Activated CD8-positive, alpha-beta T cell treated with anti-CD3 and anti-CD28 coated beads for 36 hours (primary cell): Measurements from ENCODE around the gene NARS2. TPM values are rescaled to one million over a fixed set of nuclear protein-coding genes. Genes with fewer than 3 reads are reported as not detected.

Source experiments
- ATAC-seq: fragments of 200-7000 bp; cut with Tn5 transposase; one replicate; pipeline ENCODE4 v1.10.0; 2021; ENCODE audit warnings: mild to moderate bottlenecking, moderate library complexity
- CTCF ChIA-PET: fragments of 350-600 bp; sonication (Branson Sonifier 250); formaldehyde crosslinking; loops from one replicate; lab custom pipeline; 2021; ENCODE audit warnings: antibody characterized with exemption; lab: Charles Lee
- POLR2A ChIA-PET: fragments of 350-600 bp; sonication (Branson Sonifier 250); formaldehyde crosslinking; loops from one replicate; lab custom pipeline; 2021; ENCODE audit warnings: antibody characterized with exemption; lab: Charles Lee
- DNase-seq: peaks from one replicate; pipeline ENCODE4 v3.0.0-alpha.2; 2020
- H3K27ac Mint-ChIP-seq: one replicate; pipeline ENCODE4 v1.8.0; 2021; ENCODE audit warnings: mild to moderate bottlenecking, mixed read lengths
- H3K27me3 Mint-ChIP-seq: one replicate; pipeline ENCODE4 v1.8.0; 2021; ENCODE audit warnings: mixed read lengths
- H3K36me3 Mint-ChIP-seq: one replicate; pipeline ENCODE4 v1.8.0; 2021; ENCODE audit warnings: low read depth, mixed read lengths
- H3K4me1 Mint-ChIP-seq: one replicate; pipeline ENCODE4 v1.8.0; 2021; ENCODE audit warnings: low read depth, mixed read lengths
- H3K4me3 Mint-ChIP-seq: one replicate; pipeline ENCODE4 v1.8.0; 2021; ENCODE audit warnings: mild to moderate bottlenecking, moderate library complexity, mixed read lengths
- H3K9me3 Mint-ChIP-seq: one replicate; pipeline ENCODE4 v1.8.0; 2021; ENCODE audit warnings: mixed read lengths
- intact Hi-C: fragments of 100-400 bp; cut with micrococcal nuclease; formaldehyde crosslinking; loops from one replicate; pipeline ENCODE4 v1.10.0; 2022
- total RNA-seq, 2 experiments: library from RNA; stranded (reverse); gene quantifications; one replicate each; pipeline ENCODE4 v1.2.3, GENCODE V29; 2021
- TF ChIP-seq, protein P1 (sequence below): fragments of 200-600 bp; IDR thresholded peaks from one replicate; pipeline ENCODE4 v1.8.0; 2022; ENCODE audit warnings: antibody characterized with exemption, mild to moderate bottlenecking

Gene NARS2
- total RNA-seq, 2 experiments from 2014 or later: 26.2 to 32.1 TPM

GRCh38 chr11:78577495-78577894 is 2.8 kb upstream of the NARS2 start:
- POLR2A ChIA-PET: no interaction called here
- H3K36me3 Mint-ChIP-seq: peaks cover 8% of the 10 kb centered on the region
- TF ChIP-seq, protein P1, sequence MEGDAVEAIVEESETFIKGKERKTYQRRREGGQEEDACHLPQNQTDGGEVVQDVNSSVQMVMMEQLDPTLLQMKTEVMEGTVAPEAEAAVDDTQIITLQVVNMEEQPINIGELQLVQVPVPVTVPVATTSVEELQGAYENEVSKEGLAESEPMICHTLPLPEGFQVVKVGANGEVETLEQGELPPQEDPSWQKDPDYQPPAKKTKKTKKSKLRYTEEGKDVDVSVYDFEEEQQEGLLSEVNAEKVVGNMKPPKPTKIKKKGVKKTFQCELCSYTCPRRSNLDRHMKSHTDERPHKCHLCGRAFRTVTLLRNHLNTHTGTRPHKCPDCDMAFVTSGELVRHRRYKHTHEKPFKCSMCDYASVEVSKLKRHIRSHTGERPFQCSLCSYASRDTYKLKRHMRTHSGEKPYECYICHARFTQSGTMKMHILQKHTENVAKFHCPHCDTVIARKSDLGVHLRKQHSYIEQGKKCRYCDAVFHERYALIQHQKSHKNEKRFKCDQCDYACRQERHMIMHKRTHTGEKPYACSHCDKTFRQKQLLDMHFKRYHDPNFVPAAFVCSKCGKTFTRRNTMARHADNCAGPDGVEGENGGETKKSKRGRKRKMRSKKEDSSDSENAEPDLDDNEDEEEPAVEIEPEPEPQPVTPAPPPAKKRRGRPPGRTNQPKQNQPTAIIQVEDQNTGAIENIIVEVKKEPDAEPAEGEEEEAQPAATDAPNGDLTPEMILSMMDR: no peak
- no peak overlapping the region for H3K4me3 Mint-ChIP-seq
- H3K27me3 Mint-ChIP-seq: peaks cover 3% of the 10 kb centered on the region
- CTCF ChIA-PET: interaction anchor here (6.1 kb wide), 1 partner anchor 12 kb away, joined by 72 read pairs; no protein-coding TSS in a partner anchor
- ATAC-seq (no peak), DNase-seq (no peak)
- no peak overlapping the region for H3K27ac Mint-ChIP-seq
- peaks cover 14% of the 10 kb centered on the region for H3K4me1 Mint-ChIP-seq
- H3K9me3 Mint-ChIP-seq: peaks cover 2% of the 10 kb centered on the region
- intact Hi-C loops: no loop called here

DNA sequence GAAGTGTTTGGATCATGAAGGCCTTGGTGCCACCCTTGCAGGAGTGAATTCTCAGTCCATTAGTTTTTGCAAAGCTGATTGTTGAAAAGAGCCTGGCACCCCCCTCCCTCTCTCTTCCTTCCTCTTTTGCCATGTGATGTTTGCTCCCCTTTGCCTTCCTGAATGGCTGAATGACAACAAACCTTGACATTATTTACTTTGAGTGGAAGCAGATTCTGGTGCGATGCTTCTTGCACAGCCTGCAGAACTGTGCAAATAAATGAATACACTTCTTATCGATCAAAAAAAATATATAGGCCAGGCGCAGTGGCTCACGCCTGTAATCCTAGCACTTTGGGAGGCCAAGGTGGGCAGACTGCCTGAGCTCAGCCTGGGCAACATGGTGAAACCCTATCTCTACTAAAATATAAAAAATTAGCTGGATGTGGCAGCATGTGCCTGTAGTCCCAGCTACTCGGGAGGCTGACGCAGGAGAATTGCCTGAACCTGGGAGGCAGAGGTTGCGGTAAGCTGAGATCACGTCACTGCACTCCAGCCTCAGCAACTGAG is 2.0 kb upstream of the NARS2 start:
- ATAC-seq (no peak), DNase-seq (no peak)
- ChIA-PET CTCF (interaction anchor here (1.1 to 6.1 kb wide), 2 partner anchors 12 to 139 kb away, joined by 4 to 72 read pairs; no protein-coding TSS in a partner anchor), POLR2A (no interaction called here)
- TF ChIP-seq, protein P1: no peak
- H3K4me3 Mint-ChIP-seq: no peak overlapping the region
- intact Hi-C loops: no loop called here
- peaks cover 19% of the 10 kb centered on the region for H3K4me1 Mint-ChIP-seq
- H3K9me3 Mint-ChIP-seq: no peaks in the 10 kb centered on the region
- H3K36me3 Mint-ChIP-seq: peaks cover 9% of the 10 kb centered on the region
- H3K27ac Mint-ChIP-seq: no peak overlapping the region
- peaks cover 3% of the 10 kb centered on the region for H3K27me3 Mint-ChIP-seq

DNA sequence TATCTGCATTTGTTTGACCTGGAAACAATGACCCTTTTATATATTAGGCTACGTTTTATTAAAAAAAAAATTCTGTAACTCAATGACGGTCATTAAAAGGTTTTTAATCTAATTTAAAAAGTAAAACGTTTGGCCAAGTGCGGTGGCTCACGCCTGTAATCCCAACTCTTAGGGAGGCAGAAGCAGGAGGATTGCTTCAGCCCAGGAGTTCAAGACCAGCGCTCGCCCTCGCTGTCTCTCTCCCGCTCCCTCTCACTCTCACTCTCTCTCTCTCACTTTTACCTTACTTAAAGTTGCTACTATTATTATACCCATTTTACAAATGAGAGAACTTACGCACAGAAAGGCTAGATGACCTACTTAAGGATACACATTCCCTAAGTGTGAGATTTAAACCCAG is 814 bp upstream of the NARS2 start:
- peaks cover 26% of the 10 kb centered on the region for H3K4me1 Mint-ChIP-seq
- TF ChIP-seq, protein P1: no peak
- ChIA-PET CTCF (interaction anchor here (1.1 to 6.1 kb wide), 4 partner anchors 10 to 140 kb away, joined by 4 to 72 read pairs (median 6); no protein-coding TSS in a partner anchor), POLR2A (interaction anchor here (1.6 kb wide), 1 partner anchor 11 kb away, joined by 4 read pairs; no protein-coding TSS in a partner anchor)
- intact Hi-C loops: no loop called here
- peak overlapping the region; percentile 98 for H3K4me3 Mint-ChIP-seq
- no peaks in the 10 kb centered on the region for H3K9me3 Mint-ChIP-seq
- no peak for DNase-seq
- no peak overlapping the region for H3K27ac Mint-ChIP-seq
- peaks cover 3% of the 10 kb centered on the region for H3K27me3 Mint-ChIP-seq
- peaks cover 20% of the 10 kb centered on the region for H3K36me3 Mint-ChIP-seq
- no peak for ATAC-seq

GRCh38 chr11:78573681-78574080 is 983 bp downstream of the NARS2 start:
- intact Hi-C loops: no loop called here
- H3K27ac Mint-ChIP-seq: peak overlapping the region; percentile 96
- peaks cover 27% of the 10 kb centered on the region for H3K36me3 Mint-ChIP-seq
- H3K4me3 Mint-ChIP-seq: peak overlapping the region; percentile 98
- H3K4me1 Mint-ChIP-seq: peaks cover 26% of the 10 kb centered on the region
- no peak for DNase-seq
- ChIA-PET POLR2A (interaction anchor here (1.6 kb wide), 1 partner anchor 9 kb away, joined by 4 read pairs; no protein-coding TSS in a partner anchor), CTCF (interaction anchor here (1.0 to 6.1 kb wide), 3 partner anchors 9 to 158 kb away, joined by 4 to 72 read pairs (median 4); no protein-coding TSS in a partner anchor)
- no peaks in the 10 kb centered on the region for H3K9me3 Mint-ChIP-seq
- no peak for ATAC-seq
- no peaks in the 10 kb centered on the region for H3K27me3 Mint-ChIP-seq
- TF ChIP-seq, protein P1: no peak

DNA sequence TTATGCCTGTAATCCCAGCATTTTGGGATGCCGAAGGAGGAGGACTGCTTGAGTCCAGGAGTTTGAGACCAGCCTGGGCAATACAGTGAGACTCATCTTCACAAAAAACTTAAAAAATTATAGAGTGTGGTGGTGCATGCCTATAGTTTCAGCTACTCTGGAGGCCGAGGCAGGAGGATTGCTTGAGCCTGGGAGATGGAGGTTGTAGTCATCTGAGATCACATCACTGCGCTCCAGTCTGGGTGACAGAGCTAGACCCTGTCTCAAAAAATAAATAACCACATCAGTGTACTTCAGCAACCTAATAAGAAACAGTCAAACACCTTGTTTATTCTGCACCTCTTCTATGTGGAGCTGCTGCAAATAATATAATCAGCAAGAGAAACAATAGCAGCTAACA is 1.4 kb downstream of the NARS2 start:
- no peaks in the 10 kb centered on the region for H3K9me3 Mint-ChIP-seq
- ChIA-PET CTCF (interaction anchor here (0.7 to 6.1 kb wide), 3 partner anchors 8 to 79 kb away, joined by 3 to 72 read pairs (median 4); no protein-coding TSS in a partner anchor), POLR2A (interaction anchor here (1.0 kb wide), 1 partner anchor 152 kb away, joined by 3 read pairs; no protein-coding TSS in a partner anchor)
- intact Hi-C loops: no loop called here
- ATAC-seq (no peak), DNase-seq (no peak)
- H3K4me1 Mint-ChIP-seq: peaks cover 26% of the 10 kb centered on the region
- peaks cover 27% of the 10 kb centered on the region for H3K36me3 Mint-ChIP-seq
- H3K27ac Mint-ChIP-seq: peak overlapping the region; percentile 96
- H3K27me3 Mint-ChIP-seq: no peaks in the 10 kb centered on the region
- H3K4me3 Mint-ChIP-seq: peak overlapping the region; percentile 98
- TF ChIP-seq, protein P1: no peak
